GM23248 (cell line): ENCODE measurements around the gene MARCHF4.

ENCODE experiments used
- EZH2 ChIP-seq: fragments of 200-600 bp; sonication (generic); IDR thresholded peaks from 2 replicates; pipeline ENCODE4 v1.6.1; 2018; ENCODE audit warnings: antibody characterized with exemption, mild to moderate bottlenecking; ENCODE audit not compliant: insufficient read depth, poor library complexity, severe bottlenecking
- EZH2phosphoT487 ChIP-seq: fragments of 200-600 bp; sonication (generic); IDR thresholded peaks from 2 replicates; pipeline ENCODE4 v1.6.1; 2018; ENCODE audit warnings: antibody characterized with exemption, moderate library complexity, mild to moderate bottlenecking, low read depth; ENCODE audit not compliant: insufficient read depth

DNA sequence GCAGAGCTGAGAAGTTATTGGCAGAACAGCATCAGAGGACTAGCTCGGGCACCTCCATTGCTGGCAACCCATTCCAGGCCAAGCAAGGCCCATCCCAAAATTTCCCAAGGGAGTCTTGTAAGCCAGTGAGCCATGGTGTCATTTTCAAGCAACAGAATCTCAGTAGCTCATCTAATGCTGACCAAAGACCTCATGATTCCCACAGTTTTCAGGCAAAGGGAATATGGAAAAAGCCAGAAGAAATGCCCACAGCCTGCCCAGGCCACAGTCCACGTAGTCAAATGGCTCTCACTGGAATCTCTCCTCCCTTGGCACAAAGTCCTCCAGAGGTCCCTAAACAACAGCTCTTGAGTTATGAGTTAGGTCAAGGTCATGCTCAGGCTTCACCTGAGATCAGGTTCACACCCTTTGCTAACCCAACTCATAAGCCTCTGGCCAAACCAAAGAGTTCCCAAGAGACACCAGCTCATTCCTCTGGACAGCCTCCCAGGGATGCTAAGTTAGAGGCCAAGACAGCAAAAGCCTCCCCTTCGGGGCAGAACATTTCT is 42.6 kb upstream of the MARCHF4 start:
- TF ChIP-seq EZH2 = no peak
- TF ChIP-seq EZH2phosphoT487 = no peak
